NT2/D1 (cell line): ENCODE data around the gene FERMT2.

Source experiments
- DNase-seq: peaks from one replicate; pipeline ENCODE4 v3.0.0-alpha.2; 2011; ENCODE audit warnings: low read depth, low spot score
- H3K27me3 ChIP-seq: 2 replicates; pipeline ENCODE4 v1.6.0; 2011; ENCODE audit warnings: mild to moderate bottlenecking; ENCODE audit not compliant: insufficient read length, insufficient read depth
- H3K36me3 ChIP-seq: 2 replicates; pipeline ENCODE4 v1.6.1; 2011; ENCODE audit warnings: mild to moderate bottlenecking, low read length, mixed read lengths; ENCODE audit not compliant: insufficient read depth, insufficient read length
- H3K4me1 ChIP-seq: 2 replicates; pipeline ENCODE4 v1.5.1; 2011; ENCODE audit not compliant: insufficient read depth, insufficient read length
- H3K4me3 ChIP-seq: 2 replicates; pipeline ENCODE4 v1.5.1; 2011; ENCODE audit warnings: low read depth; ENCODE audit not compliant: insufficient read length
- H3K9ac ChIP-seq: 2 replicates; pipeline ENCODE4 v1.6.0; 2011; ENCODE audit warnings: low read depth; ENCODE audit not compliant: insufficient read length
- H3K9me3 ChIP-seq: 2 replicates; pipeline ENCODE4 v1.5.1; 2011; ENCODE audit warnings: mild to moderate bottlenecking, low read length; ENCODE audit not compliant: insufficient read depth
- SUZ12 ChIP-seq: IDR thresholded peaks from 2 replicates; pipeline ENCODE4 v1.6.1; 2011; ENCODE audit not compliant: insufficient read length, insufficient read depth; ENCODE audit errors: extremely low read depth
- YY1 ChIP-seq: IDR thresholded peaks from 2 replicates; pipeline ENCODE4 v1.6.1; 2011; ENCODE audit not compliant: insufficient read length, insufficient read depth
- ZNF274 ChIP-seq: IDR thresholded peaks from 2 replicates; pipeline ENCODE4 v1.6.1; 2011; ENCODE audit warnings: mild to moderate bottlenecking, low read depth, low read length

Gene FERMT2

DNA sequence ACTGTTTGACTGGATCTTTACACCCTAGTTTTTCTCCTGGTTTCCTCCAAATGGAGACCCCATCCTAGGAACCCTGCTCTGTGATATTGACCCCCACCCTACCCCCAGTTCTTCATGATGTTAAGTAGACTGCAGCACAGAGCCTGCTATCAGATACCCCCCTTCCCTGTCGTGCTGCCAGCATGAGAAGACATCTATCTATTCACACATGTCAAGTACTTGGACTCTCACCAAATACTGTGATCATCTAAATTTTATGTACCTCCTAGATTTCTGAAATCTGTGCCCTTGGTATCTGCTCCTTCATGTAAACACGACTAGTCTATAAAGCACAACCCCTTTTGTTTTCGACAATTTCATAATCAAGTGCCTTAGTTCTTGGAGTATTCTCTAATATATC lies 38.9 kb downstream of the FERMT2 start:
- Histone ChIP-seq H3K4me3 (no peak overlapping the region), H3K9ac (no peak overlapping the region), H3K27me3 (no peaks in the 10 kb centered on the region), H3K4me1 (no peaks in the 10 kb centered on the region), H3K36me3 (peaks cover 13% of the 10 kb centered on the region), H3K9me3 (no peaks in the 10 kb centered on the region)
- no peak for DNase-seq
- no peak for TF ChIP-seq SUZ12
- TF ChIP-seq YY1, result no peak
- TF ChIP-seq ZNF274, result no peak

DNA sequence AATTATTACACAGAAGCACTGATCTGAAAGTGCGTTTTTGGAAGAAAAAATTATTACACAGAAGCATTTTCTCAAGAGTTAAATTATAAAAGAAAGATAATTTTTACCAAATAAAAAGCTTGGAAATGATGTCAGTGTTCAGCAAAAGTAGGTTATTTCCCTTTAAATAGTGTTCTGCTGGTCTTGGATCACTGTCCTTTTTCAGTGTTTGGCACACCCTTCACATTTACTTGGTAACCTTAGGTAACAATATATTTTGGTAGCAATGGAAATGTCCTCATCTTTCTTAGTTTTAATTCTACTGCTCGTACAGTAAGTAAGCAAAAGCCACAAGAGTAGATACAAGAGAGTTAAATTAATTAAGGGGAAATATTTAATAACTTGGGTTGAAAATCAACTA lies 40.3 kb downstream of the FERMT2 start:
- no peak overlapping the region for H3K9ac ChIP-seq
- no peaks in the 10 kb centered on the region for H3K4me1 ChIP-seq
- DNase-seq, result no peak
- TF ChIP-seq ZNF274 (no peak), SUZ12 (no peak), YY1 (no peak)
- H3K9me3 ChIP-seq, result no peaks in the 10 kb centered on the region
- H3K27me3 ChIP-seq, result no peaks in the 10 kb centered on the region
- H3K4me3 ChIP-seq, result no peak overlapping the region
- peaks cover 13% of the 10 kb centered on the region for H3K36me3 ChIP-seq

DNA sequence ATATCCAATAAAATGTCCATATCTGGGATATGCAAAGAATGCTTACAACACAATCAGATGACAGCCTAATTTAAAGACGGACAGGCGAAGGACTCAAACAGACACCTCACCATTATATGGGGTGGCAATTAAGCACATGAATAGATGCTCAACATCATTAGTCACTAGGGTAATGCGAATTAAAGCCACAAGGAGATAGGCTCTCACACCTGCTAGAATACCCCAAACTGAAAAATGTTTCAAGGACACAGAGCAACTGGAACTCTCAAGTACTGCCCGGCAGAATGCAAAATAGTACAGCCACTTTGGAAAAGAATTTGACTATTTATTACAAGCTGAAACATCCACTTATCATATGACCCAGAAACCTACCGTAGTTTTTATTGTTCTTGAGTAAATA lies 42.9 kb downstream of the FERMT2 start:
- TF ChIP-seq SUZ12 (no peak), ZNF274 (no peak), YY1 (no peak)
- no peak for DNase-seq
- no peak overlapping the region for H3K9ac ChIP-seq
- no peaks in the 10 kb centered on the region for H3K27me3 ChIP-seq
- H3K36me3 ChIP-seq, result peaks cover 10% of the 10 kb centered on the region
- H3K9me3 ChIP-seq, result no peaks in the 10 kb centered on the region
- H3K4me3 ChIP-seq, result no peak overlapping the region
- H3K4me1 ChIP-seq, result no peaks in the 10 kb centered on the region

DNA sequence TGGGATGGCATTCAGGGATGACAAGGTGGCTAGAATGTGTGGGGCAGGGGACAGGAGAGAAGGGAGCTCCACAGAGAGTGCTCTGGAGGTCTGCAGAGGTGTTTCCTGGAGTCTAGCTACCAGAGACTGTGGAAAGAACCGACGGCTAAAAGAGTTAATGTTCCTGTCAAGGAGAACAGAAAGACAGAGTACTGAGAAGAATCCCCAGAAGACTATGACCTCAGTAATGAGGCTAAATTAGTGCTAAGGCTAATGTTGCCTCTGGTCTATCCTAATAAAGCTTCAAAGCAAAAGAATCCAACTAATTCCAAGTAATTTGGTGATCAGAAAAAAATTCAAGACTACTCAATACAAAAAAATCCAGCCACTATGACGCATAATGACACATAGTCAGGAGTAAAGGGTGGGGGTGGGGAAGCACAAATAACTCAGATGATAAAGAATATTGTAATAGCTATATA lies 44.7 kb downstream of the FERMT2 start:
- H3K4me1 ChIP-seq, result peaks cover 1% of the 10 kb centered on the region
- no peak overlapping the region for H3K4me3 ChIP-seq
- DNase-seq, result no peak
- H3K9ac ChIP-seq, result no peak overlapping the region
- H3K9me3 ChIP-seq, result no peaks in the 10 kb centered on the region
- H3K27me3 ChIP-seq, result no peaks in the 10 kb centered on the region
- TF ChIP-seq SUZ12, result no peak
- TF ChIP-seq ZNF274, result no peak
- no peak for TF ChIP-seq YY1
- peaks cover 16% of the 10 kb centered on the region for H3K36me3 ChIP-seq

DNA sequence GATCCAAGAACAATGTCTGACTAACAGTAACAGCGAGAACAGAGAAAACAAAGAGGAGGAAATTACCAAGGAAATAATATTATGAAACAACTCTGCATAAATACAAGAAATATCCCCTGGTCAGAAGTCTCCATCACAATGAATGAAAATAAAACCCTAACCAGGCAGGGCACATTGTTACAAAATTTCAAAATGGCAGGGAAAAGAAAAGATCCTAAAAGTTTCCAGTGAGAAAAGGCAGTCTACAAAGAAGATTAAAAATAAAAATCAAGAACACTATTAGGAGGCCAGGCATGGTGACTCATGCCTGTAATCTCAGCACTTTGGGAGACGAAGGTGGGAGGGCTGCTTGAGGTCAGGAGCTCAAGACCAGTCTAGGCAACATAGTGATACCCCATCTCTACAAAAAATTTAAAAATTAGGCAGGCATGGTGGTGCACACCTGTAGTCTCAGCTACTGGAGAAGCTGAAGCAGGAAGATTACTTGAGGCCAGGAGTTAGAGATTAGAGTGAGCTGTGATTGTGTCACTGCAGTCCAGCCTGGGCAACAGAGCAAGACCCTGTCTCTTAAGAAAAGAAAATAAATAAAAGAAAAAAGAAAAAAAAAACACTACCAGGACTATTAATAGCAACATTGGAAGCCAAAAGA lies 47.8 kb downstream of the FERMT2 start:
- Histone ChIP-seq H3K4me1 (peaks cover 1% of the 10 kb centered on the region), H3K4me3 (no peak overlapping the region), H3K27me3 (no peaks in the 10 kb centered on the region), H3K9me3 (no peaks in the 10 kb centered on the region), H3K36me3 (peaks cover 9% of the 10 kb centered on the region), H3K9ac (no peak overlapping the region)
- TF ChIP-seq SUZ12 (no peak), YY1 (no peak), ZNF274 (no peak)
- DNase-seq, result no peak

DNA sequence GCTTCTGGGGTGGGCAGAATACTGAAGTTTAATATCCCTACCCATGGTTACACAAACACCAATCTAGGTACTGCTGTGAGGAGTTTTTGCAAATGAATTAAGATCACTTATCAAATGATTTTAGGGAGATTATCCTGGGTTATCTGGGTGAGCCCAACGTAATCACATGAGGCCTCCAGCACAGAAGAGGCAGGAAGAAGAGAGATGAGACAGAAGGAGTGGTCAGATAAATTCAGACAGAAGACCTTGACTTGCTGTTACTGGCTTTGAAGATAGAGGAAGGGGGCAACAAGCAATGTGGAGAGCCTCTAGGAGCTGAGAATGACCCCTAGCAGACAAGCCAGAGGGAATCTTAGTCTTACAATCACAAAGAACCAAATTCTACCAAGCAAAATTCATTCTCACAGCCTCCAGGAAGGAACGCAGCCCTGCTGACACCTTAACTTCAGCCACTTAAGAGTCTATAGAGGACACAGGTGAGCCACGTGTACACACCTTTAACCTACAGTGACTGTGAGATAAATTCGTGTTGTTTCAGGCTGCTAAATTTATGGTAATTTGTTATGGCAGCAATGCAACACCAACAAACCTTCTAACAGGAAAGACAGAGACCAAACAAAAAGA lies 49.4 kb downstream of the FERMT2 start:
- peaks cover 1% of the 10 kb centered on the region for H3K4me1 ChIP-seq
- no peaks in the 10 kb centered on the region for H3K27me3 ChIP-seq
- peaks cover 6% of the 10 kb centered on the region for H3K36me3 ChIP-seq
- H3K9me3 ChIP-seq, result no peaks in the 10 kb centered on the region
- H3K4me3 ChIP-seq, result no peak overlapping the region
- TF ChIP-seq YY1 (no peak), SUZ12 (no peak), ZNF274 (no peak)
- H3K9ac ChIP-seq, result no peak overlapping the region
- DNase-seq, result no peak

DNA sequence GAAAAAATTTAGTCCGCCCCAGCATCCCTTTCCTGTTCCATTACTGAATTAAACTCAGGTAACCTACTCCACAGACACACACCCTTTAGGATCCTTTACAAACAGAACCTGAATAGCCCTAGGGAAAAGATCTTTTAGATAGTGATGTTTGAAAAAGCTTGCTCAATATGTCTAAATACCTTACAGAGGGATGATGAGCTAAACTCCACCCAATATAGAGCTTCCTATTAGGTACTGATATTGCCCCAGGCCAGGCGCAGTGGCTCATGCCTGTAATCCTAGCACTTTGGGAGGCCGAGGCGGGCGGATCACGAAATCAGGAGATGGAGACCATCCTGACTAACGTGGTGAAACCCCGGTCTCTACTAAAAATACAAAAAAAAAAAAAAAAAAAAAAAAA lies 50.1 kb downstream of the FERMT2 start:
- DNase-seq, result no peak
- Histone ChIP-seq H3K4me1 (peaks cover 1% of the 10 kb centered on the region), H3K9ac (no peak overlapping the region), H3K4me3 (no peak overlapping the region), H3K27me3 (no peaks in the 10 kb centered on the region), H3K36me3 (peaks cover 6% of the 10 kb centered on the region), H3K9me3 (no peaks in the 10 kb centered on the region)
- TF ChIP-seq YY1 (no peak), ZNF274 (no peak), SUZ12 (no peak)
